ENCODE data around the gene LGI2. TPM values are rescaled to one million over a fixed set of nuclear protein-coding genes. Genes with fewer than 3 reads are reported as not detected.

LGI2 gene
- total and polyA plus RNA-seq, 9 of the 15 experiments (the other 6 are each of a cell fraction or from before 2014, with no cell fraction given), result 0.03 to 0.07 TPM; not detected in 7

GRCh38 chr4:24965627-24966026 is 65.1 kb downstream of the LGI2 start (continued):
- TF ChIP-seq, protein P1, sequence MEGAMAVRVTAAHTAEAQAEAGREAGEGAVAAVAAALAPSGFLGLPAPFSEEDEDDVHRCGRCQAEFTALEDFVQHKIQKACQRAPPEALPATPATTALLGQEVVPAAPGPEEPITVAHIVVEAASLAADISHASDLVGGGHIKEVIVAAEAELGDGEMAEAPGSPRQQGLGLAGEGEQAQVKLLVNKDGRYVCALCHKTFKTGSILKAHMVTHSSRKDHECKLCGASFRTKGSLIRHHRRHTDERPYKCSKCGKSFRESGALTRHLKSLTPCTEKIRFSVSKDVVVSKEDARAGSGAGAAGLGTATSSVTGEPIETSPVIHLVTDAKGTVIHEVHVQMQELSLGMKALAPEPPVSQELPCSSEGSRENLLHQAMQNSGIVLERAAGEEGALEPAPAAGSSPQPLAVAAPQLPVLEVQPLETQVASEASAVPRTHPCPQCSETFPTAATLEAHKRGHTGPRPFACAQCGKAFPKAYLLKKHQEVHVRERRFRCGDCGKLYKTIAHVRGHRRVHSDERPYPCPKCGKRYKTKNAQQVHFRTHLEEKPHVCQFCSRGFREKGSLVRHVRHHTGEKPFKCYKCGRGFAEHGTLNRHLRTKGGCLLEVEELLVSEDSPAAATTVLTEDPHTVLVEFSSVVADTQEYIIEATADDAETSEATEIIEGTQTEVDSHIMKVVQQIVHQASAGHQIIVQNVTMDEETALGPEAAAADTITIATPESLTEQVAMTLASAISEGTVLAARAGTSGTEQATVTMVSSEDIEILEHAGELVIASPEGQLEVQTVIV (CRISPR knock-in tag; IDR thresholded peaks at IDR 0.05; ENCODE audit: borderline replicate concordance), result no peak
- TF ChIP-seq CEBPB (tag; IDR thresholded peaks at IDR 0.05) (peak; percentile 38), L3MBTL2 (IDR thresholded peaks at IDR 0.05) (peak; percentile 19; the same call in 1 of the 2 replicates), KLF1 (tag; IDR thresholded peaks at IDR 0.05) (no peak), ZFX (CRISPR knock-in tag; IDR thresholded peaks at IDR 0.05) (peak; percentile 32), MAFF (IDR thresholded peaks at IDR 0.05; ENCODE audit: low read length) (peak; percentile 78), NFE2L1 (tag; IDR thresholded peaks at IDR 0.05; ENCODE audit: borderline replicate concordance, low read depth) (peak; percentile 85), ZEB2 (IDR thresholded peaks at IDR 0.05) (no peak)
- TF ChIP-seq, protein P2, sequence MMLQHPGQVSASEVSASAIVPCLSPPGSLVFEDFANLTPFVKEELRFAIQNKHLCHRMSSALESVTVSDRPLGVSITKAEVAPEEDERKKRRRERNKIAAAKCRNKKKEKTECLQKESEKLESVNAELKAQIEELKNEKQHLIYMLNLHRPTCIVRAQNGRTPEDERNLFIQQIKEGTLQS (IDR thresholded peaks at IDR 0.05), result peak; percentile 29; the same call in 1 of the 2 replicates
- TF ChIP-seq, protein P2 (CRISPR knock-in tag; conservative IDR thresholded peaks at IDR 0.05), result no peak
